ENCODE data around the gene MAGI2.

The MAGI2 gene

GRCh38 chr7:78850093-78850740, 603.2 kb downstream of the MAGI2 start:
- no peak overlapping the region for H3K27ac ChIP-seq (ENCODE audit: low read depth, low read length)
- no peaks in the 10 kb centered on the region for H3K4me1 ChIP-seq (ENCODE audit: control insufficient read depth in 5 of 5, insufficient read depth in 5 of 5, low read length in 5 of 5)
- no peaks in the 10 kb centered on the region for H3K27me3 ChIP-seq (ENCODE audit: control insufficient read depth in 5 of 5, insufficient read depth in 4 of 5, low read length in 5 of 5)
- no peaks in the 10 kb centered on the region for H3K9me3 ChIP-seq (ENCODE audit: control insufficient read depth in 5 of 5, low read length in 5 of 5)
- no peak overlapping the region for H3K4me3 ChIP-seq (ENCODE audit: low read depth in 1 of 5, low read length in 5 of 5)
- no peak overlapping the region for H3K9ac ChIP-seq (ENCODE audit: low read length in 5 of 5)
- H3K36me3 ChIP-seq (ENCODE audit: control insufficient read depth in 5 of 5, insufficient read depth in 5 of 5, low read length in 5 of 5) = no peaks in the 10 kb centered on the region

GRCh38 chr7:78845155-78845554, 608.3 kb downstream of the MAGI2 start:
- Histone ChIP-seq H3K4me3 (ENCODE audit: low read depth in 1 of 5, low read length in 5 of 5) (no peak overlapping the region), H3K36me3 (ENCODE audit: control insufficient read depth in 5 of 5, insufficient read depth in 5 of 5, low read length in 5 of 5) (no peaks in the 10 kb centered on the region), H3K27me3 (ENCODE audit: control insufficient read depth in 5 of 5, insufficient read depth in 4 of 5, low read length in 5 of 5) (no peaks in the 10 kb centered on the region), H3K9ac (ENCODE audit: low read length in 5 of 5) (no peak overlapping the region), H3K27ac (ENCODE audit: low read depth, low read length) (no peak overlapping the region), H3K9me3 (ENCODE audit: control insufficient read depth in 5 of 5, low read length in 5 of 5) (no peaks in the 10 kb centered on the region), H3K4me1 (ENCODE audit: control insufficient read depth in 5 of 5, insufficient read depth in 5 of 5, low read length in 5 of 5) (no peaks in the 10 kb centered on the region)

- Histone ChIP-seq H3K9me3 (ENCODE audit: control insufficient read depth in 5 of 5, low read length in 5 of 5) (no peaks in the 10 kb centered on the region), H3K4me3 (ENCODE audit: low read depth in 1 of 5, low read length in 5 of 5) (no peak overlapping the region), H3K27ac (ENCODE audit: low read depth, low read length) (no peak overlapping the region), H3K9ac (ENCODE audit: low read length in 5 of 5) (no peak overlapping the region), H3K36me3 (ENCODE audit: control insufficient read depth in 5 of 5, insufficient read depth in 5 of 5, low read length in 5 of 5) (no peaks in the 10 kb centered on the region), H3K4me1 (ENCODE audit: control insufficient read depth in 5 of 5, insufficient read depth in 5 of 5, low read length in 5 of 5) (no peaks in the 10 kb centered on the region), H3K27me3 (ENCODE audit: control insufficient read depth in 5 of 5, insufficient read depth in 4 of 5, low read length in 5 of 5) (no peaks in the 10 kb centered on the region)
Measured at GRCh38 chr7:78842068-78842467, 611.4 kb downstream of the MAGI2 start.

GRCh38 chr7:78835897-78836296, 617.6 kb downstream of the MAGI2 start:
- Histone ChIP-seq H3K27ac (ENCODE audit: low read depth, low read length) (no peak overlapping the region), H3K36me3 (ENCODE audit: control insufficient read depth in 5 of 5, insufficient read depth in 5 of 5, low read length in 5 of 5) (no peaks in the 10 kb centered on the region), H3K4me3 (ENCODE audit: low read depth in 1 of 5, low read length in 5 of 5) (no peak overlapping the region), H3K27me3 (ENCODE audit: control insufficient read depth in 5 of 5, insufficient read depth in 4 of 5, low read length in 5 of 5) (no peaks in the 10 kb centered on the region), H3K9me3 (ENCODE audit: control insufficient read depth in 5 of 5, low read length in 5 of 5) (peaks cover 0 to 9% (median 3%) of the 10 kb centered on the region in 5 donors), H3K4me1 (ENCODE audit: control insufficient read depth in 5 of 5, insufficient read depth in 5 of 5, low read length in 5 of 5) (no peaks in the 10 kb centered on the region), H3K9ac (ENCODE audit: low read length in 5 of 5) (no peak overlapping the region)

GRCh38 chr7:78828317-78828716, 625.1 kb downstream of the MAGI2 start:
- H3K9me3 ChIP-seq (ENCODE audit: control insufficient read depth in 5 of 5, low read length in 5 of 5) = peaks cover 0 to 6% (median 0%) of the 10 kb centered on the region in 5 donors
- no peaks in the 10 kb centered on the region for H3K4me1 ChIP-seq (ENCODE audit: control insufficient read depth in 5 of 5, insufficient read depth in 5 of 5, low read length in 5 of 5)
- H3K9ac ChIP-seq (ENCODE audit: low read length in 5 of 5) = no peak overlapping the region
- no peaks in the 10 kb centered on the region for H3K36me3 ChIP-seq (ENCODE audit: control insufficient read depth in 5 of 5, insufficient read depth in 5 of 5, low read length in 5 of 5)
- no peaks in the 10 kb centered on the region for H3K27me3 ChIP-seq (ENCODE audit: control insufficient read depth in 5 of 5, insufficient read depth in 4 of 5, low read length in 5 of 5)
- H3K27ac ChIP-seq (ENCODE audit: low read depth, low read length) = no peak overlapping the region
- no peak overlapping the region for H3K4me3 ChIP-seq (ENCODE audit: low read depth in 1 of 5, low read length in 5 of 5)

GRCh38 chr7:78803501-78804127, 649.9 kb downstream of the MAGI2 start:
- Histone ChIP-seq H3K27me3 (ENCODE audit: control insufficient read depth in 5 of 5, insufficient read depth in 4 of 5, low read length in 5 of 5) (no peaks in the 10 kb centered on the region), H3K4me1 (ENCODE audit: control insufficient read depth in 5 of 5, insufficient read depth in 5 of 5, low read length in 5 of 5) (no peaks in the 10 kb centered on the region), H3K9ac (ENCODE audit: low read length in 5 of 5) (no peak overlapping the region), H3K9me3 (ENCODE audit: control insufficient read depth in 5 of 5, low read length in 5 of 5) (peaks cover 2 to 12% (median 6%) of the 10 kb centered on the region in 5 donors), H3K4me3 (ENCODE audit: low read depth in 1 of 5, low read length in 5 of 5) (no peak overlapping the region), H3K27ac (ENCODE audit: low read depth, low read length) (no peak overlapping the region), H3K36me3 (ENCODE audit: control insufficient read depth in 5 of 5, insufficient read depth in 5 of 5, low read length in 5 of 5) (no peaks in the 10 kb centered on the region)

GRCh38 chr7:78794101-78794500, 659.4 kb downstream of the MAGI2 start:
- H3K9ac ChIP-seq (ENCODE audit: low read length in 5 of 5) = no peak overlapping the region
- no peak overlapping the region for H3K4me3 ChIP-seq (ENCODE audit: low read depth in 1 of 5, low read length in 5 of 5)

GRCh38 chr7:78792624-78793023, 660.8 kb downstream of the MAGI2 start:
- no peaks in the 10 kb centered on the region for H3K36me3 ChIP-seq (ENCODE audit: control insufficient read depth in 5 of 5, insufficient read depth in 5 of 5, low read length in 5 of 5)
- no peak overlapping the region for H3K9ac ChIP-seq (ENCODE audit: low read length in 5 of 5)
- H3K27ac ChIP-seq (ENCODE audit: low read depth, low read length) = no peak overlapping the region
- peaks cover 2 to 9% (median 7%) of the 10 kb centered on the region in 5 donors for H3K9me3 ChIP-seq (ENCODE audit: control insufficient read depth in 5 of 5, low read length in 5 of 5)
- no peaks in the 10 kb centered on the region for H3K4me1 ChIP-seq (ENCODE audit: control insufficient read depth in 5 of 5, insufficient read depth in 5 of 5, low read length in 5 of 5)
- H3K4me3 ChIP-seq (ENCODE audit: low read depth in 1 of 5, low read length in 5 of 5) = no peak overlapping the region
- no peaks in the 10 kb centered on the region for H3K27me3 ChIP-seq (ENCODE audit: control insufficient read depth in 5 of 5, insufficient read depth in 4 of 5, low read length in 5 of 5)

More at GRCh38 chr7:78794101-78794500, 659.4 kb downstream of the MAGI2 start:
- no peaks in the 10 kb centered on the region for H3K4me1 ChIP-seq (ENCODE audit: control insufficient read depth in 5 of 5, insufficient read depth in 5 of 5, low read length in 5 of 5)
- H3K36me3 ChIP-seq (ENCODE audit: control insufficient read depth in 5 of 5, insufficient read depth in 5 of 5, low read length in 5 of 5) = no peaks in the 10 kb centered on the region
- H3K27ac ChIP-seq (ENCODE audit: low read depth, low read length) = no peak overlapping the region
- H3K27me3 ChIP-seq (ENCODE audit: control insufficient read depth in 5 of 5, insufficient read depth in 4 of 5, low read length in 5 of 5) = no peaks in the 10 kb centered on the region
- peaks cover 2 to 9% (median 7%) of the 10 kb centered on the region in 5 donors for H3K9me3 ChIP-seq (ENCODE audit: control insufficient read depth in 5 of 5, low read length in 5 of 5)

GRCh38 chr7:78792006-78792405, 661.5 kb downstream of the MAGI2 start:
- Histone ChIP-seq H3K27me3 (ENCODE audit: control insufficient read depth in 5 of 5, insufficient read depth in 4 of 5, low read length in 5 of 5) (no peaks in the 10 kb centered on the region), H3K9ac (ENCODE audit: low read length in 5 of 5) (no peak overlapping the region), H3K4me1 (ENCODE audit: control insufficient read depth in 5 of 5, insufficient read depth in 5 of 5, low read length in 5 of 5) (no peaks in the 10 kb centered on the region), H3K4me3 (ENCODE audit: low read depth in 1 of 5, low read length in 5 of 5) (no peak overlapping the region), H3K36me3 (ENCODE audit: control insufficient read depth in 5 of 5, insufficient read depth in 5 of 5, low read length in 5 of 5) (no peaks in the 10 kb centered on the region), H3K27ac (ENCODE audit: low read depth, low read length) (no peak overlapping the region), H3K9me3 (ENCODE audit: control insufficient read depth in 5 of 5, low read length in 5 of 5) (peaks cover 2 to 9% (median 7%) of the 10 kb centered on the region in 5 donors)

GRCh38 chr7:78788464-78788863, 665.0 kb downstream of the MAGI2 start:
- Histone ChIP-seq H3K27me3 (ENCODE audit: control insufficient read depth in 5 of 5, insufficient read depth in 4 of 5, low read length in 5 of 5) (no peaks in the 10 kb centered on the region), H3K9me3 (ENCODE audit: control insufficient read depth in 5 of 5, low read length in 5 of 5) (no peaks in the 10 kb centered on the region), H3K27ac (ENCODE audit: low read depth, low read length) (no peak overlapping the region), H3K4me3 (ENCODE audit: low read depth in 1 of 5, low read length in 5 of 5) (no peak overlapping the region), H3K36me3 (ENCODE audit: control insufficient read depth in 5 of 5, insufficient read depth in 5 of 5, low read length in 5 of 5) (no peaks in the 10 kb centered on the region), H3K4me1 (ENCODE audit: control insufficient read depth in 5 of 5, insufficient read depth in 5 of 5, low read length in 5 of 5) (no peaks in the 10 kb centered on the region), H3K9ac (ENCODE audit: low read length in 5 of 5) (no peak overlapping the region)

Data from subcutaneous abdominal adipose tissue (tissue), 5 donors.